ENCODE measurements around the gene MORC1. TPM values are rescaled to one million over a fixed set of nuclear protein-coding genes. Genes with fewer than 3 reads are reported as not detected.

Gene MORC1
- total RNA-seq, 1 donor from 2014 or later = not detected

DNA sequence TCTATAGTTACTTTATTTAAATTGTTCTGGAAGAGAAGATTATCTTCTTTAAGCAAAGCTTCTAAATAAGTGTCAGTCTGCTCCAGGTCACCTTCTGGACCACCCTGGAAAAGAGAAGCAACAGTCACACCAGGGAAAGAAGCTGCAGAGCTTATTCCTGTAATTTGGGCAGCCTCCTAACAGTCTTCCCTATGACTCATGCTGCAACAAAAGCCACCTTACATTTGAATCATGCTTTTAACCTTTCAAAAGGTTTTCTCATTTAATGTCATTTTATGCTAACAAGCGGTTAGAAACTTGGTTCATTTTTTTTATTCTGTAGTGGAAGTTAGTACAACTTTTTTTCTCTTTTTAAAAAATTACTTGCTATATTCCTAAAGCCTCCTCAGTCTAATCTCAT lies 158.9 kb downstream of the MORC1 start:
- Histone ChIP-seq H3K4me1 (no peaks in the 10 kb centered on the region), H3K36me3 (no peaks in the 10 kb centered on the region), H3K27me3 (ENCODE audit: low read depth) (no peaks in the 10 kb centered on the region), H3K27ac (no peak overlapping the region), H3K9me3 (no peaks in the 10 kb centered on the region), H3K4me3 (no peak overlapping the region)
- ATAC-seq (no peak), DNase-seq (no peak)
- intact Hi-C loops (cut with DNase I) = no loop called here
- TF ChIP-seq, protein P1, sequence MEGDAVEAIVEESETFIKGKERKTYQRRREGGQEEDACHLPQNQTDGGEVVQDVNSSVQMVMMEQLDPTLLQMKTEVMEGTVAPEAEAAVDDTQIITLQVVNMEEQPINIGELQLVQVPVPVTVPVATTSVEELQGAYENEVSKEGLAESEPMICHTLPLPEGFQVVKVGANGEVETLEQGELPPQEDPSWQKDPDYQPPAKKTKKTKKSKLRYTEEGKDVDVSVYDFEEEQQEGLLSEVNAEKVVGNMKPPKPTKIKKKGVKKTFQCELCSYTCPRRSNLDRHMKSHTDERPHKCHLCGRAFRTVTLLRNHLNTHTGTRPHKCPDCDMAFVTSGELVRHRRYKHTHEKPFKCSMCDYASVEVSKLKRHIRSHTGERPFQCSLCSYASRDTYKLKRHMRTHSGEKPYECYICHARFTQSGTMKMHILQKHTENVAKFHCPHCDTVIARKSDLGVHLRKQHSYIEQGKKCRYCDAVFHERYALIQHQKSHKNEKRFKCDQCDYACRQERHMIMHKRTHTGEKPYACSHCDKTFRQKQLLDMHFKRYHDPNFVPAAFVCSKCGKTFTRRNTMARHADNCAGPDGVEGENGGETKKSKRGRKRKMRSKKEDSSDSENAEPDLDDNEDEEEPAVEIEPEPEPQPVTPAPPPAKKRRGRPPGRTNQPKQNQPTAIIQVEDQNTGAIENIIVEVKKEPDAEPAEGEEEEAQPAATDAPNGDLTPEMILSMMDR (IDR thresholded peaks at IDR 0.05) = no peak

GRCh38 chr3:108953700-108954099 lies 164.2 kb downstream of the MORC1 start, which contains the start of gene GUCA1C:
TSS of gene GUCA1C (minus strand) at chr3:108953879. CDS start at chr3:108953762, 117 bp downstream.
- no peaks in the 10 kb centered on the region for H3K4me1 ChIP-seq
- ATAC-seq = no peak
- no peak within 1 kb of the TSS for H3K27ac ChIP-seq

GRCh38 chr3:108953210-108953609 lies 164.7 kb downstream of the MORC1 start:
- Histone ChIP-seq H3K36me3 (no peaks in the 10 kb centered on the region), H3K4me1 (no peaks in the 10 kb centered on the region), H3K4me3 (no peak overlapping the region), H3K9me3 (no peaks in the 10 kb centered on the region), H3K27ac (no peak overlapping the region), H3K27me3 (ENCODE audit: low read depth) (no peaks in the 10 kb centered on the region)
- DNase-seq = no peak
- TF ChIP-seq, protein P1 (IDR thresholded peaks at IDR 0.05) = no peak
- no peak for ATAC-seq
- intact Hi-C loops (cut with DNase I) = no loop called here

More at GRCh38 chr3:108953700-108954099, 164.2 kb downstream of the MORC1 start, which contains the start of gene GUCA1C:
- intact Hi-C loops (cut with DNase I) = no loop called here
- no peaks in the 10 kb centered on the region for H3K36me3 ChIP-seq
- no peaks in the 10 kb centered on the region for H3K9me3 ChIP-seq
- DNase-seq = no peak
- no peaks in the 10 kb centered on the region for H3K27me3 ChIP-seq (ENCODE audit: low read depth)
- H3K4me3 ChIP-seq = no peak within 1 kb of the TSS
- TF ChIP-seq, protein P1 (IDR thresholded peaks at IDR 0.05) = no peak

GRCh38 chr3:108951820-108952501 lies 166.0 kb downstream of the MORC1 start:
- Histone ChIP-seq H3K27ac (no peak overlapping the region), H3K4me1 (no peaks in the 10 kb centered on the region), H3K36me3 (no peaks in the 10 kb centered on the region), H3K4me3 (no peak overlapping the region), H3K27me3 (ENCODE audit: low read depth) (no peaks in the 10 kb centered on the region), H3K9me3 (no peaks in the 10 kb centered on the region)
- TF ChIP-seq, protein P1 (IDR thresholded peaks at IDR 0.05) = no peak
- DNase-seq (no peak), ATAC-seq (no peak)
- intact Hi-C loops (cut with DNase I) = no loop called here

GRCh38 chr3:108947855-108948254 lies 170.1 kb downstream of the MORC1 start:
- Histone ChIP-seq H3K4me1 (no peaks in the 10 kb centered on the region), H3K36me3 (no peaks in the 10 kb centered on the region), H3K27ac (no peak overlapping the region), H3K9me3 (no peaks in the 10 kb centered on the region), H3K27me3 (ENCODE audit: low read depth) (no peaks in the 10 kb centered on the region), H3K4me3 (no peak overlapping the region)
- ATAC-seq (no peak), DNase-seq (no peak)
- TF ChIP-seq, protein P1 (IDR thresholded peaks at IDR 0.05) = no peak
- intact Hi-C loops (cut with DNase I) = no loop called here

All from lower lobe of right lung (tissue), 2 donors.